Islet of Langerhans (tissue), 1 donor: ENCODE measurements around the gene CHL1.
A peak's percentile ranks its signal among the peaks of the same experiment; 100 is the strongest.
"Not testable (repeated sequence)": the region's sequence is repeated elsewhere in the genome, so short reads cannot be mapped to it uniquely, and the experiment has no call there.

Source experiments
- FAIRE-seq: peaks from one replicate; lab custom pipeline; 2011; peaks lifted over from hg19 to GRCh38; lab: Jason Lieb, UNC

The CHL1 gene

GRCh38 chr3:339351-339750 is 142.8 kb downstream of the CHL1 start:
- FAIRE-seq, result no peak

GRCh38 chr3:341998-342397 is 145.4 kb downstream of the CHL1 start:
- no peak for FAIRE-seq

- no peak for FAIRE-seq
These were observed 149.6 kb downstream of the CHL1 start for GRCh38 chr3:346186-346585.

- no peak for FAIRE-seq
These were observed 151.0 kb downstream of the CHL1 start for GRCh38 chr3:347581-347980.

GRCh38 chr3:350871-351371 is 154.4 kb downstream of the CHL1 start:
- no peak for FAIRE-seq

GRCh38 chr3:352599-352998 is 156.0 kb downstream of the CHL1 start:
- FAIRE-seq, result no peak

- no peak for FAIRE-seq
These were observed 156.7 kb downstream of the CHL1 start for GRCh38 chr3:353191-353739.

- peak; percentile 93 for FAIRE-seq
These were observed 157.9 kb downstream of the CHL1 start for GRCh38 chr3:354432-354831.

- FAIRE-seq, result no peak
These were observed 159.1 kb downstream of the CHL1 start for GRCh38 chr3:355622-356021.

GRCh38 chr3:356952-357351 is 160.4 kb downstream of the CHL1 start:
- FAIRE-seq, result no peak

GRCh38 chr3:359672-360071 is 163.1 kb downstream of the CHL1 start:
- FAIRE-seq, result no peak

GRCh38 chr3:362681-363338 is 166.2 kb downstream of the CHL1 start:
- FAIRE-seq, result no peak

- FAIRE-seq, result no peak
These were observed 167.7 kb downstream of the CHL1 start for GRCh38 chr3:364287-364686.

- FAIRE-seq, result no peak
These were observed 168.7 kb downstream of the CHL1 start for GRCh38 chr3:365268-365667.

- not testable (repeated sequence) for FAIRE-seq
These were observed 169.7 kb downstream of the CHL1 start for GRCh38 chr3:366253-366652.

- FAIRE-seq, result no peak
These were observed 176.7 kb downstream of the CHL1 start for GRCh38 chr3:373193-373779.

- no peak for FAIRE-seq
These were observed 177.9 kb downstream of the CHL1 start for GRCh38 chr3:374459-374858.

GRCh38 chr3:377158-377561 is 180.6 kb downstream of the CHL1 start:
- FAIRE-seq, result peak; percentile 90

- FAIRE-seq, result no peak
These were observed 184.2 kb downstream of the CHL1 start for GRCh38 chr3:380801-381200.

- FAIRE-seq, result no peak
These were observed 188.6 kb downstream of the CHL1 start for GRCh38 chr3:385151-385550.

- no peak for FAIRE-seq
These were observed 198.2 kb downstream of the CHL1 start for GRCh38 chr3:394775-395174.

GRCh38 chr3:396293-396692 is 199.7 kb downstream of the CHL1 start:
- no peak for FAIRE-seq

GRCh38 chr3:399647-400046 is 203.1 kb downstream of the CHL1 start:
- no peak for FAIRE-seq

GRCh38 chr3:403826-404225 is 207.3 kb downstream of the CHL1 start:
- no peak for FAIRE-seq
